ENCODE measurements around the gene OBSCN.

OBSCN gene

DNA sequence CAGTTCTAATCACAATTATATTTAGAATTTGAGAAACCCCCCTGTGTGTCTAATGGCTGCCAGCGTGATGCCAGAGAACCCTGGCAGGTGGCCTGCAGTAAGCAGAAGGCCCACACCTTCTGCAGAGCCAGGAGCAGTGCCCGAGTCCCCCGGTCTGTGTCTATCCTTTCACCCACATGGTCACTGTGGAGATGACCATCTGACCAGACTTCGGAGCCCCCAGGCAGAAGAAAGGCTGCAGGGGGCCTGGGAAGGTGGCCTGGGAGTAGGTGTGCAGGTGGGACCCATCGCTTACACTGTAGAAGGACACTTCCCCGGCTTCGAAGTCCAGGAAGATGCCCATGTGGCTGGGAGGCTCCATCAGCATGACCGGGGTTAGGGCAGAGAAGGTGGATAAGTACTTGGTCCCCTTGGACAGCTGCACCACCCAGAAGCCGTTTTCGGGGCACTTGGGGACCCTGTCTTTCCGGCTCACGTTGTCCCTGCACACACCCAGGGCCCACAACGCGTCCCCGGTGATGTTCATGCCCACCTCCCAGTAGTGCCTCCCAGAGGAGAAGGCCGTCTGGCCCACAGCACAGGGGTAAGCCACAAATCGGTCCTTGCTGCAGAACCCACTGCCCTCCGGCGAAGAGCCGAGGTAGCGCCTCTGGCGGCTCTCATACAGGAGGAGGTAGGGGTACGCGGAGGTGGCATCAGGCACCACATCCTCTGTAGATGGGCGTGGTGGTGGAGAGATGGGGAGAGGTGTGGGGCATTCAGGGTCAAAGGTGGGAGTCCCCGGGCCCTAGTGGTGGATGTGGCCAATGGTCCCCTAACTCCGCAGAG lies 200.4 kb downstream of the OBSCN start:
- DNase-seq, result no peak

- no peak for DNase-seq
Measured at GRCh38 chr1:228408869-228409805, 201.3 kb downstream of the OBSCN start.

GRCh38 chr1:228410015-228410414 lies 202.2 kb downstream of the OBSCN start:
- DNase-seq, result no peak

DNA sequence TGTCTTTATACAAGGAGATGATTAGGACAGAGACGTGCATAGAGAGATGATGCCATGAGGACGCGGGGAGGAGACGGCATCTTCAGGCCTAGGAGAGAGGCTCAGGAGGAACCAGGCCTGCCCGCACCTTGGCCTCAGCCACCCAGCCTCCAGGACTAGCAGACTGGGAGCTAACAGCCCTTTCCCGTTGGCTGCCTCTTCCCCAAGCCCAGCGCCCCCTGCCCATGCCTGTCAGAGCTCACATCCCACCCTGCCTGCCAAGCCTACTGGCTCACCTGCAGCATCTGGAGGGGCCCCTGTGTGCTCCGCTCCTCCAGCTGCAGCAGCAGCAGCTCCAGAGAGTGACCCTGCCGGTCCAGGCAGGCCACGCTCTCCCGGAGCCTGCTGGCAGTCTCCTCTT lies 202.8 kb downstream of the OBSCN start:
- no peak for DNase-seq

GRCh38 chr1:228411121-228411520 lies 203.3 kb downstream of the OBSCN start:
- DNase-seq, result no peak

GRCh38 chr1:228411548-228412430 lies 203.9 kb downstream of the OBSCN start:
- no peak for DNase-seq

GRCh38 chr1:228413241-228414010 lies 205.6 kb downstream of the OBSCN start:
- no peak for DNase-seq

GRCh38 chr1:228414511-228415211 lies 206.8 kb downstream of the OBSCN start:
- DNase-seq, result no peak

GRCh38 chr1:228415221-228415620 lies 207.4 kb downstream of the OBSCN start:
- DNase-seq, result no peak

- DNase-seq, result no peak
Measured at GRCh38 chr1:228415853-228416216, 208.0 kb downstream of the OBSCN start.

- no peak for DNase-seq
Measured at GRCh38 chr1:228416217-228416933, 208.5 kb downstream of the OBSCN start, which contains the start of gene TRIM17. TSS of gene TRIM17 (minus strand) at chr1:228416861. CDS start at chr1:228415072, 1,789 bp downstream.

DNA sequence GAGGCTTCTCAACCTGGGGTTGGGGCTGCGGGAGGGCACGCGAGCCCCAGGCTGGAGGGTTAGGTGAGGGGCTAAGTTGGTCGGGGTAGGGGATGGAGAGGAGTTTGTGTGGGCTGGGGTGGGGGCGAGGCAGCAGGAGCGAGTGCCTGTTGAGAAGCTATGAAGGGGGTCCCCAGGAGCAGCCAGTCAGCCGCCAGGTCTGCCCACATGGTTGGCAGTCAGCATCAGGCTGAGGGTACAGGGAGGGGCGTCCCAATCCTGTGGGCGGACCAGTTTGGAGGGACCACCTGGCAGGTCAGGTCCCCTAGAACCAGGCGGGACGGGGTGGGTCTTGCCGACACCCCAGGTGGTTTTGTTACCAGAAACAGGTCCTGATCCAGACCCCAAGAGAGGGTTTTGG lies 209.2 kb downstream of the OBSCN start:
- no peak for DNase-seq

DNA sequence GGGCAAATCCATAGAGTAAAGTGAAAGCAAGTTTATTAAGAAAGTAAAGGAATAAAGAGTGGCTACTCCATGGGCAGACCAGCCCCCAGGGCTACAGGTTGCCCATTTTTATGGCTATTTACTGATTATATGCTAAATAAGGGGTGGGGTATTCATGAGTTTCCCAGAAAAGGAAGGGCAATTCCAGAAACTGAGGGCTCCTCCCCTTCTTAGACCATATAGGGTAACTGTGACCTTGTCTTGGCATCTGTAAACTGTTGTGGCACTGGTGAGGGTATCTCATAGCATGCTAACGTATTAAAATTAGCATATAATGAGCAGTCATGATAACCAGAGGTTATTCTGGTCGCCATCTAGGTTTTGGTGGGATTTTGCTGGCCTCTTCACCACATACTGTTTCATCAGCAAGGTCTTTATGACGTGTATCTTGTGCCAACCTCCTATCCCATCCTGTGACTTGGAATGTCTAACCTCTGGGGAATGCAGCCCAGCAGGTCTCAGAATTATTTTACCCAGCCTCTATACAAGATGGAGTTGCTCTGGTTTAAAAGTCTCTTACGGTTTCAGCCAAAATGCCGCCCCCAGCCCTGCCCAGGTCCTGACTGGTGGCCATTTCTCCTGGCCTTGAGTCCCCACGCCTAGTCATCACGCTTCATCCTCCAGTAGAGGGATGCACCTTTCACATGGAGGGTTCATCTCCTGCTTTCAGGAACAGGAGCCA lies 209.8 kb downstream of the OBSCN start:
- DNase-seq, result no peak

DNA sequence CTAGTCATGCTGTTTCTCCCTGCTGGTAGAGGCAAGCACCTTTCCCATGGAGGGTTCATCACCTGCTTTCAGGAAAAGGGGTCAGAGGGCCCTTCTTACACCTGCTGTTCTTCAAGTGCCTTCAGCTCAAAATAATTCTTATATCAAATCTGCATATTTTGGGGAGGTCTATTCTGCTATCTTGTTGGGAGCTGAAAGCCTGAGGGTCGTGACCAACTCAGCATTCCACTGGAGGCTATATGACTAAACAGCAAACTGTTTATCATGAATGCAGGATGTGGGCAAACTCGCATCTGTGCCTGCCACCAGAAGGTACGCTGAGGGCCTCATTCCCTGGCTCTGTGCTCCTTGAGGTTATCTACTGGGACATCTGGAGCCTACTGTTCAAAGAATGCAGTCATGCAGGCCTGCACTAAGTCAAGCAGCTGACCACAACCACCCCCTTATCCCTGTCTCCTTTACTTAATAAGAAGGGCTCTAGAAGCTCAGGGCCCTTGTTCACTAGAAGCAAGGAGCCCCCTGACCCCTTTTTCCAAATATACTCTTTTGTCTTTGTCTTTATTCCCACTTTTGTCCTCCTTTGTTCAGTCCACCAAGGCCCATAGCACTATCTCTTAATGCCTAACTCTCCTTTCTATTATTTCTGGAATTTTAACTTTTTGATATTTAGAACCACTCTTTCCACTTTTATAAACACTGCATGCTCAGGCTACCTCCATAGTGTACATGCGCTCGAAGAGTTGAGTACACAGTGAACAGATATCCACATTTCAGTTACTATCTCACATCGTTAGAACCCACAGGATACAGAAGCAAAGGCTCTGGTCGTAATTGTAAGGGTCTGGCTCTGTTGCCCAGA lies 213.4 kb downstream of the OBSCN start:
- no peak for DNase-seq

GRCh38 chr1:228423404-228424053 lies 215.7 kb downstream of the OBSCN start:
- DNase-seq, result no peak

- DNase-seq, result no peak
Measured at GRCh38 chr1:228424685-228425660, 217.1 kb downstream of the OBSCN start.
